ENCODE data around the gene TIMM29. TPM values are rescaled to one million over a fixed set of nuclear protein-coding genes. Genes with fewer than 3 reads are reported as not detected.
A peak's percentile ranks its signal among the peaks of the same experiment; 100 is the strongest.

TIMM29 gene
- total and polyA plus RNA-seq, 9 of the 15 experiments (the other 6 are each of a cell fraction or from before 2014, with no cell fraction given) = 2.4 to 29.4 (median 16.3) TPM

DNA sequence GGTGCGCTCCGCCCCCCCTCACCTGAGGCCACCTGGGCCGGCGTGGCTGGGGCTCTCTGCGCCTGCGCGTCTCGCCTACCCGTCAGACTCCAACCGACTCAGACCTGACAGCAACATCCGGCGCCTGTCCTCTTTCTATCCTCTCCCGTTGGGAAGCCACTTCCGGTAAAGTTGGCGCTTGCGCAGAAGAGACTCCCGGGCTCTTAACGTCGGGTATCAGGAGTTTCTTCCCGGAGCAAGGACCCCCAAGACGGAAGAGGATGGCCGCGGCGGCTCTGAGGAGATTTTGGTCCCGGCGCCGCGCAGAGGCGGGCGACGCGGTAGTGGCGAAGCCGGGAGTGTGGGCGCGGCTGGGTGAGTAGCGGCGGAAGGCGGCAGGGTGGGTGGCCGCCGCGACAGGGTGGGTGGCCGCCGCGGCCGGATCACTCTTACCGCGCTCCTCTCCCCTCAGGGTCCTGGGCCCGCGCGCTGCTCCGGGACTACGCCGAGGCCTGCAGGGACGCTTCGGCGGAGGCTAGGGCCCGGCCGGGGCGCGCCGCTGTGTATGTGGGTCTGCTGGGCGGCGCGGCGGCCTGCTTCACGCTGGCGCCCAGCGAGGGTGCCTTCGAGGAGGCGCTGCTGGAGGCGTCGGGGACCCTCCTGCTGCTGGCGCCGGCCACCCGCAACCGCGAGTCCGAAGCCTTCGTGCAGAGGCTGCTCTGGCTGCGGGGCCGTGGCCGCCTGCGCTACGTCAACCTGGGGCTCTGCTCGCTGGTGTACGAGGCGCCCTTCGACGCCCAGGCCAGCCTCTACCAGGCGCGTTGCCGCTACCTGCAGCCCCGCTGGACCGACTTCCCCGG, at the start of gene TIMM29, which contains the start of gene YIPF2 (continued):
- TF ChIP-seq ZKSCAN8 (CRISPR knock-in tag; IDR thresholded peaks at IDR 0.05) (no peak), CREBBP (IDR thresholded peaks at IDR 0.05; ENCODE audit: low read depth, low read length) (no peak), FOXA3 (CRISPR knock-in tag; conservative IDR thresholded peaks at IDR 0.05 in 1 of 2, IDR thresholded peaks at IDR 0.05 in 1 of 2) (no peak; a peak in 1 of 4 replicates), BRCA1 (IDR thresholded peaks at IDR 0.05) (no peak), BRCA1 (CRISPR knock-in tag; IDR thresholded peaks at IDR 0.05) (no peak), ZNF3 (CRISPR knock-in tag; IDR thresholded peaks at IDR 0.05) (no peak), ZNF561 (CRISPR knock-in tag; conservative IDR thresholded peaks at IDR 0.05) (no peak), ZNF830 (CRISPR knock-in tag; IDR thresholded peaks at IDR 0.05) (0 out of 2 replicates have a peak, but pooled peaks have one; percentile 31), KLF6 (CRISPR knock-in tag; IDR thresholded peaks at IDR 0.05; ENCODE audit: borderline replicate concordance) (no peak), HMGN3 (IDR thresholded peaks at IDR 0.05; ENCODE audit: borderline replicate concordance, extremely low read depth, insufficient read length, low read depth, low read length) (peak; percentile 47), HDGF (IDR thresholded peaks at IDR 0.05) (no peak), FOXJ3 (CRISPR knock-in tag; IDR thresholded peaks at IDR 0.05) (no peak), STAT5B (CRISPR knock-in tag; IDR thresholded peaks at IDR 0.05) (no peak), ZFP1 (CRISPR knock-in tag; IDR thresholded peaks at IDR 0.05) (no peak)
- TF ChIP-seq, protein P1, sequence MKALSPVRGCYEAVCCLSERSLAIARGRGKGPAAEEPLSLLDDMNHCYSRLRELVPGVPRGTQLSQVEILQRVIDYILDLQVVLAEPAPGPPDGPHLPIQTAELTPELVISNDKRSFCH (CRISPR knock-in tag; IDR thresholded peaks at IDR 0.05) = no peak
- TF ChIP-seq, protein P1 (tag; IDR thresholded peaks at IDR 0.05) = peak; percentile 56; the same call in 1 of the 2 replicates
- TF ChIP-seq, protein P2, sequence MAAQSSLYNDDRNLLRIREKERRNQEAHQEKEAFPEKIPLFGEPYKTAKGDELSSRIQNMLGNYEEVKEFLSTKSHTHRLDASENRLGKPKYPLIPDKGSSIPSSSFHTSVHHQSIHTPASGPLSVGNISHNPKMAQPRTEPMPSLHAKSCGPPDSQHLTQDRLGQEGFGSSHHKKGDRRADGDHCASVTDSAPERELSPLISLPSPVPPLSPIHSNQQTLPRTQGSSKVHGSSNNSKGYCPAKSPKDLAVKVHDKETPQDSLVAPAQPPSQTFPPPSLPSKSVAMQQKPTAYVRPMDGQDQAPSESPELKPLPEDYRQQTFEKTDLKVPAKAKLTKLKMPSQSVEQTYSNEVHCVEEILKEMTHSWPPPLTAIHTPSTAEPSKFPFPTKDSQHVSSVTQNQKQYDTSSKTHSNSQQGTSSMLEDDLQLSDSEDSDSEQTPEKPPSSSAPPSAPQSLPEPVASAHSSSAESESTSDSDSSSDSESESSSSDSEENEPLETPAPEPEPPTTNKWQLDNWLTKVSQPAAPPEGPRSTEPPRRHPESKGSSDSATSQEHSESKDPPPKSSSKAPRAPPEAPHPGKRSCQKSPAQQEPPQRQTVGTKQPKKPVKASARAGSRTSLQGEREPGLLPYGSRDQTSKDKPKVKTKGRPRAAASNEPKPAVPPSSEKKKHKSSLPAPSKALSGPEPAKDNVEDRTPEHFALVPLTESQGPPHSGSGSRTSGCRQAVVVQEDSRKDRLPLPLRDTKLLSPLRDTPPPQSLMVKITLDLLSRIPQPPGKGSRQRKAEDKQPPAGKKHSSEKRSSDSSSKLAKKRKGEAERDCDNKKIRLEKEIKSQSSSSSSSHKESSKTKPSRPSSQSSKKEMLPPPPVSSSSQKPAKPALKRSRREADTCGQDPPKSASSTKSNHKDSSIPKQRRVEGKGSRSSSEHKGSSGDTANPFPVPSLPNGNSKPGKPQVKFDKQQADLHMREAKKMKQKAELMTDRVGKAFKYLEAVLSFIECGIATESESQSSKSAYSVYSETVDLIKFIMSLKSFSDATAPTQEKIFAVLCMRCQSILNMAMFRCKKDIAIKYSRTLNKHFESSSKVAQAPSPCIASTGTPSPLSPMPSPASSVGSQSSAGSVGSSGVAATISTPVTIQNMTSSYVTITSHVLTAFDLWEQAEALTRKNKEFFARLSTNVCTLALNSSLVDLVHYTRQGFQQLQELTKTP (IDR thresholded peaks at IDR 0.05; ENCODE audit: low read depth in 1 of 2, partially characterized antibody in 2 of 2) = no peak
- TF ChIP-seq, protein P3, sequence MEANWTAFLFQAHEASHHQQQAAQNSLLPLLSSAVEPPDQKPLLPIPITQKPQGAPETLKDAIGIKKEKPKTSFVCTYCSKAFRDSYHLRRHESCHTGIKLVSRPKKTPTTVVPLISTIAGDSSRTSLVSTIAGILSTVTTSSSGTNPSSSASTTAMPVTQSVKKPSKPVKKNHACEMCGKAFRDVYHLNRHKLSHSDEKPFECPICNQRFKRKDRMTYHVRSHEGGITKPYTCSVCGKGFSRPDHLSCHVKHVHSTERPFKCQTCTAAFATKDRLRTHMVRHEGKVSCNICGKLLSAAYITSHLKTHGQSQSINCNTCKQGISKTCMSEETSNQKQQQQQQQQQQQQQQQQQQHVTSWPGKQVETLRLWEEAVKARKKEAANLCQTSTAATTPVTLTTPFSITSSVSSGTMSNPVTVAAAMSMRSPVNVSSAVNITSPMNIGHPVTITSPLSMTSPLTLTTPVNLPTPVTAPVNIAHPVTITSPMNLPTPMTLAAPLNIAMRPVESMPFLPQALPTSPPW (CRISPR knock-in tag; IDR thresholded peaks at IDR 0.05) = no peak; the same call in none of the 2 replicates
- TF ChIP-seq, protein P4, sequence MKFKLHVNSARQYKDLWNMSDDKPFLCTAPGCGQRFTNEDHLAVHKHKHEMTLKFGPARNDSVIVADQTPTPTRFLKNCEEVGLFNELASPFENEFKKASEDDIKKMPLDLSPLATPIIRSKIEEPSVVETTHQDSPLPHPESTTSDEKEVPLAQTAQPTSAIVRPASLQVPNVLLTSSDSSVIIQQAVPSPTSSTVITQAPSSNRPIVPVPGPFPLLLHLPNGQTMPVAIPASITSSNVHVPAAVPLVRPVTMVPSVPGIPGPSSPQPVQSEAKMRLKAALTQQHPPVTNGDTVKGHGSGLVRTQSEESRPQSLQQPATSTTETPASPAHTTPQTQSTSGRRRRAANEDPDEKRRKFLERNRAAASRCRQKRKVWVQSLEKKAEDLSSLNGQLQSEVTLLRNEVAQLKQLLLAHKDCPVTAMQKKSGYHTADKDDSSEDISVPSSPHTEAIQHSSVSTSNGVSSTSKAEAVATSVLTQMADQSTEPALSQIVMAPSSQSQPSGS (CRISPR knock-in tag; IDR thresholded peaks at IDR 0.05) = no peak
- TF ChIP-seq, protein P5, sequence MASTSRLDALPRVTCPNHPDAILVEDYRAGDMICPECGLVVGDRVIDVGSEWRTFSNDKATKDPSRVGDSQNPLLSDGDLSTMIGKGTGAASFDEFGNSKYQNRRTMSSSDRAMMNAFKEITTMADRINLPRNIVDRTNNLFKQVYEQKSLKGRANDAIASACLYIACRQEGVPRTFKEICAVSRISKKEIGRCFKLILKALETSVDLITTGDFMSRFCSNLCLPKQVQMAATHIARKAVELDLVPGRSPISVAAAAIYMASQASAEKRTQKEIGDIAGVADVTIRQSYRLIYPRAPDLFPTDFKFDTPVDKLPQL (IDR thresholded peaks at IDR 0.05; ENCODE audit: extremely low read depth, insufficient read length) = no peak

All from K562 (cell line).